Transverse colon (tissue), 4 donors: ENCODE results near the gene HMSD. TPM values are rescaled to one million over a fixed set of nuclear protein-coding genes. Genes with fewer than 3 reads are reported as not detected.

Source experiments
- DNase-seq: peaks from one replicate; pipeline ENCODE4 v3.0.0-alpha.2; 2019
- H3K27ac ChIP-seq, 4 donors: fragments of 200-600 bp; sonication (generic); 2 replicates each; pipeline ENCODE4 v1.5.1; 2016 to 2018; ENCODE audit warnings: inconsistent platforms in 4 of 4
- H3K27me3 ChIP-seq: fragments of 200-600 bp; sonication (generic); 2 replicates; pipeline ENCODE4 v1.5.1; 2017; ENCODE audit warnings: inconsistent platforms
- H3K36me3 ChIP-seq, 4 donors: fragments of 200-600 bp; sonication (generic); 2 replicates each; pipeline ENCODE4 v1.5.1; 2017 to 2019; ENCODE audit warnings: inconsistent platforms in 4 of 4
- H3K4me1 ChIP-seq, 4 donors: fragments of 200-600 bp; sonication (generic); 2 replicates each; pipeline ENCODE4 v1.5.1; 2017 to 2020; ENCODE audit warnings: inconsistent platforms in 4 of 4
- H3K4me3 ChIP-seq, 4 donors: fragments of 200-600 bp; sonication (generic); 1 replicate in 1 of 4; 2 replicates in 3 of 4; pipeline versions ENCODE4 v1.5.1 to v1.6.1; 2017 to 2019; ENCODE audit warnings: inconsistent platforms in 4 of 4
- H3K9me3 ChIP-seq, 2 donors: fragments of 200-600 bp; sonication (generic); 2 replicates each; pipeline ENCODE4 v1.5.1; 2017 to 2019; ENCODE audit warnings: inconsistent platforms in 2 of 2
- EP300 ChIP-seq: sonication (generic); formaldehyde crosslinking; IDR thresholded peaks from one replicate; pipeline ENCODE4 v1.6.1; 2017; ENCODE audit warnings: antibody characterized with exemption, low read depth
- POLR2A ChIP-seq: fragments of 450-650 bp; IDR thresholded peaks from one replicate; pipeline ENCODE4 v1.6.1; 2016; ENCODE audit warnings: antibody characterized with exemption, mild to moderate bottlenecking, moderate library complexity
- POLR2AphosphoS5 ChIP-seq, 3 donors: sonication (generic); formaldehyde crosslinking; IDR thresholded peaks; one replicate each; pipeline ENCODE4 v1.6.1; 2016; ENCODE audit warnings: antibody characterized with exemption in 3 of 3
- WGBS, 2 donors: methylation state at CpG; one replicate each; pipeline ENCODE4 v1.1.5; 2018; ENCODE audit warnings: low coverage in 1 of 2; 5-methylcytosine and 5-hydroxymethylcytosine counted together
- in situ Hi-C, 4 donors: fragments of 200-750 bp; cut with MboI; loops; one replicate each; pipeline versions ENCODE4 v1.15.0 to v1.15.1; 2017; ENCODE audit warnings: low sequenced_read_pairs in 3 of 4, low pct_ligation_motif_present in 1 of 4, low pct_unique_long_range_greater_than_20kb in 1 of 4
- intact Hi-C: fragments of 100-400 bp; cut with DNase I; formaldehyde crosslinking; loops from one replicate; pipeline ENCODE4 v1.15.1; 2023; ENCODE audit warnings: low total_unique reads
- total RNA-seq, 4 donors: library from RNA; depleted of rRNA; stranded (reverse); fragments of >200 nt; gene quantifications; one replicate each; pipeline ENCODE4 v1.1.0, GENCODE V29; 2016
- TF ChIP-seq, protein P1 (sequence below), 5 experiments: fragments of 200-600 bp in 3 of 5; fragments of 450-650 bp in 2 of 5; sonication (generic) in 3 of 5; IDR thresholded peaks; 1 replicate in 2 of 5; 2 replicates in 3 of 5; pipeline ENCODE4 v1.5.1; 2016 to 2017; ENCODE audit warnings: antibody characterized with exemption in 5 of 5, inconsistent platforms in 3 of 5, mild to moderate bottlenecking in 2 of 5, moderate library complexity in 1 of 5

HMSD gene
- total RNA-seq, 4 donors from 2014 or later = 0.64 TPM; not detected in 3

DNA sequence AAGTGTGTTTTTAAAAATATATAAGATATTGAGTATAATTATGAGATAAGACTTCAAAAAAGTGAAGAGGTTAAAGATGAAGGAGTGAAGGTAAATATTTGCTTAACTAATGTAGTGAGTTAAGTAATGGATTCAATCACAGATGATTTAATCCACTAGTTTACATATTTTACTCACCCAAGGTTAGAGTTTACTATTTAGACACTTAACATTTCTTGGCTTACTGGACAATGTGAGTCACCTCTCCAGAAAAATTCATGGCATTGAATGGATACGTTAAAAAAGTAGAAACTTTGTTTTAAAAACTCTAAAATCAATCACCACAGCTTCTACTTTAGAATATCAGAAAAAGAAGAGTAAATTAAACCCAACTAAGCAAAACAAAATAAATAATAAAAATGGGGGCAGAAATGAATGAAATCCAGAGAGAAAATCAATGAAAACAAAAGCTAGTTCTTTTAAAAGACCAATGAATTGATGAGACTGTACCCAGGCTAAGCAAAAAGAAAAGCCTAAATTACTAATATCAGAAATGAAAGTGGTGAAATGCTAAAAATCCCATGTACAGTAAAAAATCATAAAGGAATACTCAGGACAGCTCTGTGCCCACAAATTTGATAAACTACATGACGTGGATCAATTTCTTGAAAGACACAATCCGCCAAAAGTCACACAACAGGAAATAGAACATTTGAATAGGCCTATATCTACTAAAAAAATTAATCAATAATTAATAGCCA is 1.9 kb upstream of the HMSD start:
- H3K4me3 ChIP-seq = no peak overlapping the region
- peaks cover 18% of the 10 kb centered on the region for H3K27me3 ChIP-seq
- no peaks in the 10 kb centered on the region for H3K36me3 ChIP-seq
- WGBS, 2 donors = 62 to 70% methylated on average over 3 of the region's 3 CpGs
- no peaks in the 10 kb centered on the region for H3K9me3 ChIP-seq
- in situ Hi-C loops (loop anchor here in 1 of 4 donors (25.0 kb wide), 1 partner anchor 435 kb away; no protein-coding TSS in a partner anchor), intact Hi-C loops (loop anchor here (10.0 kb wide), 1 partner anchor 48 kb away; no protein-coding TSS in a partner anchor)
- H3K27ac ChIP-seq = no peak overlapping the region
- H3K4me1 ChIP-seq = peaks cover 0 to 13% (median 4%) of the 10 kb centered on the region in 4 donors
- DNase-seq = no peak
- TF ChIP-seq EP300 = no peak
- no peak for TF ChIP-seq POLR2AphosphoS5 (IDR thresholded peaks at IDR 0.05)
- no peak for TF ChIP-seq POLR2A
- TF ChIP-seq, protein P1, sequence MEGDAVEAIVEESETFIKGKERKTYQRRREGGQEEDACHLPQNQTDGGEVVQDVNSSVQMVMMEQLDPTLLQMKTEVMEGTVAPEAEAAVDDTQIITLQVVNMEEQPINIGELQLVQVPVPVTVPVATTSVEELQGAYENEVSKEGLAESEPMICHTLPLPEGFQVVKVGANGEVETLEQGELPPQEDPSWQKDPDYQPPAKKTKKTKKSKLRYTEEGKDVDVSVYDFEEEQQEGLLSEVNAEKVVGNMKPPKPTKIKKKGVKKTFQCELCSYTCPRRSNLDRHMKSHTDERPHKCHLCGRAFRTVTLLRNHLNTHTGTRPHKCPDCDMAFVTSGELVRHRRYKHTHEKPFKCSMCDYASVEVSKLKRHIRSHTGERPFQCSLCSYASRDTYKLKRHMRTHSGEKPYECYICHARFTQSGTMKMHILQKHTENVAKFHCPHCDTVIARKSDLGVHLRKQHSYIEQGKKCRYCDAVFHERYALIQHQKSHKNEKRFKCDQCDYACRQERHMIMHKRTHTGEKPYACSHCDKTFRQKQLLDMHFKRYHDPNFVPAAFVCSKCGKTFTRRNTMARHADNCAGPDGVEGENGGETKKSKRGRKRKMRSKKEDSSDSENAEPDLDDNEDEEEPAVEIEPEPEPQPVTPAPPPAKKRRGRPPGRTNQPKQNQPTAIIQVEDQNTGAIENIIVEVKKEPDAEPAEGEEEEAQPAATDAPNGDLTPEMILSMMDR (IDR thresholded peaks at IDR 0.05) = no peak

DNA sequence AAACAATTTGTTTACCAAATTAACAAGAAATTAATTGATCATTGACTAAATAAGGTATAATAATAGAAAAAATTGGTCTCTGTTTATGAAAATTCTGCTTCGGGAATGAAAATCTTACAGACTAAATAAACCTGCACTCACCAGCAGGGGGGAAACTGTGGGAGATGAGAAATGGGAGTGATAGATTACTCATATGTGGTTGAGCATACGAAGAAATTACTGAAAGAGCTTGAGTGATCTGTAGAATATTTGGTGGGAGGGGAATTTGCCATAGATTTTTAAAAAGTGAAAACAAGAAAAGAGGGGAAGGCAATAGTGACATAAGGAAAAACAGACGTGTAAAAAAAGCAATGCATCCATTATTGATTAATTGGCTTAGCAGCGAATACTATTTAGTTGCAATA is 2.2 kb downstream of the HMSD start:
- intact Hi-C loops (no loop called here), in situ Hi-C loops (no loop called here)
- no peak for DNase-seq
- Histone ChIP-seq H3K27ac (no peak overlapping the region), H3K36me3 (no peaks in the 10 kb centered on the region), H3K4me3 (no peak overlapping the region), H3K4me1 (peaks cover 0 to 13% (median 4%) of the 10 kb centered on the region in 4 donors), H3K9me3 (no peaks in the 10 kb centered on the region), H3K27me3 (peaks cover 18% of the 10 kb centered on the region)
- TF ChIP-seq, protein P1 (IDR thresholded peaks at IDR 0.05) = no peak
- TF ChIP-seq POLR2AphosphoS5 (IDR thresholded peaks at IDR 0.05) (no peak), POLR2A (no peak), EP300 (no peak)
- 57 to 81% methylated on average over 3 to 4 of the region's 4 CpGs for WGBS, 2 donors

DNA sequence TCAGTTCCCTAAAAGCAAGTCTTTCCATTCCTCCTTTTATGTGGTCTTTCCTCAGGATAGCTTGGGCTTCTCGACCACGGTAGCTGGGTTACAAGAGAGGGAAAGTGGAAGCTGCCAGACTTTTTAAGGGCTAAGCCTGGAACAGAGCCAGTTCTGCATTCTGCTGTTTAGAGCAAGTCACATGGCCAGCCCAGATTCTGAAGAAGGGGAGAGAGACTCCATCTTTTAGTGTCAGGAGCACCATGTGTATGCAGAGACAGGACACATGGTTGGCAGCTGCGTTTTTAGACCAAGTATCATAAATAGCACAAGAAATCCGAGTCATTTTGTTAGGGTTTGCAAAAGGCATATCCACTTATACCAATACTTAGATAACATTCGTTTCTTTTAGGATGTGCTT is 4.7 kb downstream of the HMSD start:
- no peak overlapping the region for H3K27ac ChIP-seq
- 52 to 70% methylated on average over 5 of the region's 5 CpGs for WGBS, 2 donors
- H3K4me3 ChIP-seq = no peak overlapping the region
- H3K9me3 ChIP-seq = no peaks in the 10 kb centered on the region
- no peak for TF ChIP-seq POLR2AphosphoS5 (IDR thresholded peaks at IDR 0.05)
- no peak for TF ChIP-seq EP300
- no peak for TF ChIP-seq POLR2A
- TF ChIP-seq, protein P1 (IDR thresholded peaks at IDR 0.05) = no peak
- intact Hi-C loops (no loop called here), in situ Hi-C loops (no loop called here)
- H3K4me1 ChIP-seq = peaks cover 0 to 9% (median 4%) of the 10 kb centered on the region in 4 donors
- H3K36me3 ChIP-seq = no peaks in the 10 kb centered on the region
- DNase-seq = no peak
- H3K27me3 ChIP-seq = peaks cover 7% of the 10 kb centered on the region

DNA sequence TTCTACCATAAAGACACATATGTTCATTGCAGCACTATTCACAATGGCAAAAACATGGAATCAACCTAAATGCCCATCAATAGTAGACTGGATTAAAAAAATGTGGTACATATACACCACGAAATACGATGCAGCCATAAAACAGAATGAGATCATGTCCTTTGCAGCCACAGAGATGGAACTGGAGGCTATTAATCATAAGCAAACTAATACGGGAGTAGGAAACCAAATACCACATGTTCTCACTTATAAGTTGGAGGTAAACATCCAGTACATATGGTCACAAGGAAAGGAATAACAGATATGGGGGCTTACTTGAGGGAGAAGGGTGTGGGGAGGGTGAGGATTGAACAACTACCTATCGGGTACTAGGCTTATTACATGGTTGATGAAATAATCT is 7.7 kb downstream of the HMSD start:
- no peak for DNase-seq
- WGBS, 2 donors = 50 to 74% methylated on average over 4 of the region's 4 CpGs

More for the DNA sequence above, 7.7 kb downstream of the HMSD start:
- intact Hi-C loops (no loop called here), in situ Hi-C loops (no loop called here)
- Histone ChIP-seq H3K9me3 (no peaks in the 10 kb centered on the region), H3K36me3 (no peaks in the 10 kb centered on the region), H3K27me3 (peaks cover 7% of the 10 kb centered on the region), H3K4me1 (no peaks in the 10 kb centered on the region), H3K4me3 (no peak overlapping the region), H3K27ac (no peak overlapping the region)
- TF ChIP-seq, protein P1 (IDR thresholded peaks at IDR 0.05) = no peak
- TF ChIP-seq POLR2A (no peak), EP300 (no peak), POLR2AphosphoS5 (IDR thresholded peaks at IDR 0.05) (no peak)
